ENCODE results near the gene ILK.
A peak's percentile ranks its signal among the peaks of the same experiment; 100 is the strongest.

ILK gene

GRCh38 chr11:6655790-6656583 lies 52.4 kb downstream of the ILK start, which contains the start of gene DCHS1:
DCHS1 (minus strand) TSS chr11:6655809; CDS start chr11:6641613, 14,196 bp downstream.
- DNase-seq (ENCODE audit: insufficient read length, low spot score) = peak; percentile 22

DNA sequence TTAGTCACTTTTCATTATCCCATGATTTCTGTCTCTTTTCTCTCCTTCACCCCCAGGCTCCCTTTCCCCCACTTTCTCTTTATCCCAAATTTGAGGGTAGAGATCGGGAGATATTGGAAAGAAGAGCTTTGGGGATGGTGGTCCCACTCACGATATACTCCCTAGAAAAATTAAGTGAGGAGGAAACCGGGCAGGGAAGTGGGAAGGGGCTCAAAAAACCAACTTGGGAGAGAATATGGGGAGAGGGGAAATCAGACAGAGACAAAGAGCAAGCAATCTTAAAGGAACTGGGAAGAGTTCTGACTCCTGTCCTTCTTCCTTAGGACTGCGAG lies 53.0 kb downstream of the ILK start:
- TF ChIP-seq, protein P1, sequence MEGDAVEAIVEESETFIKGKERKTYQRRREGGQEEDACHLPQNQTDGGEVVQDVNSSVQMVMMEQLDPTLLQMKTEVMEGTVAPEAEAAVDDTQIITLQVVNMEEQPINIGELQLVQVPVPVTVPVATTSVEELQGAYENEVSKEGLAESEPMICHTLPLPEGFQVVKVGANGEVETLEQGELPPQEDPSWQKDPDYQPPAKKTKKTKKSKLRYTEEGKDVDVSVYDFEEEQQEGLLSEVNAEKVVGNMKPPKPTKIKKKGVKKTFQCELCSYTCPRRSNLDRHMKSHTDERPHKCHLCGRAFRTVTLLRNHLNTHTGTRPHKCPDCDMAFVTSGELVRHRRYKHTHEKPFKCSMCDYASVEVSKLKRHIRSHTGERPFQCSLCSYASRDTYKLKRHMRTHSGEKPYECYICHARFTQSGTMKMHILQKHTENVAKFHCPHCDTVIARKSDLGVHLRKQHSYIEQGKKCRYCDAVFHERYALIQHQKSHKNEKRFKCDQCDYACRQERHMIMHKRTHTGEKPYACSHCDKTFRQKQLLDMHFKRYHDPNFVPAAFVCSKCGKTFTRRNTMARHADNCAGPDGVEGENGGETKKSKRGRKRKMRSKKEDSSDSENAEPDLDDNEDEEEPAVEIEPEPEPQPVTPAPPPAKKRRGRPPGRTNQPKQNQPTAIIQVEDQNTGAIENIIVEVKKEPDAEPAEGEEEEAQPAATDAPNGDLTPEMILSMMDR (IDR thresholded peaks at IDR 0.05; ENCODE audit: insufficient read depth, missing control alignments) = no peak
- FAIRE-seq (no peak), DNase-seq (ENCODE audit: insufficient read length, low spot score) (no peak)

More at GRCh38 chr11:6655790-6656583, 52.4 kb downstream of the ILK start, which contains the start of gene DCHS1:
- FAIRE-seq = no peak
- TF ChIP-seq, protein P1 (IDR thresholded peaks at IDR 0.05; ENCODE audit: insufficient read depth, missing control alignments) = no peak

- TF ChIP-seq, protein P1 (IDR thresholded peaks at IDR 0.05; ENCODE audit: insufficient read depth, missing control alignments) = no peak
- FAIRE-seq = no peak
- DNase-seq (ENCODE audit: insufficient read length, low spot score) = no peak
Measured at GRCh38 chr11:6656936-6657335, 53.4 kb downstream of the ILK start.

GRCh38 chr11:6657346-6657745 lies 53.8 kb downstream of the ILK start:
- DNase-seq (ENCODE audit: insufficient read length, low spot score) (no peak), FAIRE-seq (no peak)
- TF ChIP-seq, protein P1 (IDR thresholded peaks at IDR 0.05; ENCODE audit: insufficient read depth, missing control alignments) = no peak

DNA sequence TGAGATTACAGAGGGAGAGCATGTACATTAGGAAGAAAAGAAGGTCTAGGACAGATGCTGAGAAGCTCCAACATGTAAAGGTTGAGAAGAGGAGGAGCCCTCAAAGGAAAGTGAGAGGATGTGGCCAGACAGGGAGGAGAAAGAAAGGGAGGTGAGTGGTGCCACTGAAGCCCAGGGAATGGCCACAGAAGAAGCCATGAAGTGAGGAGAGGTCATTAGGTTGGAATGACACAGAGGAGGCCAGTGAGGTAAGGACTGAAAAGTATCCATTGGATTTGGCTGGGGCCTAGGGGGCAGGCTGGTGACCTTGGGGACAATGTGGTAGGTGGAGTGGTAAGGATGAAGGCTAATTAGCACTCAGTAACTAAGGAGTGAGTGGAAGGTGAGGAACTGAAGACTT lies 55.1 kb downstream of the ILK start:
- FAIRE-seq (no peak), DNase-seq (ENCODE audit: insufficient read length, low spot score) (no peak)
- TF ChIP-seq, protein P1 (IDR thresholded peaks at IDR 0.05; ENCODE audit: insufficient read depth, missing control alignments) = no peak

Data from D721Med (cell line).